AG09309 (cell line): ENCODE measurements around the gene BBX.
A peak's percentile ranks its signal among the peaks of the same experiment; 100 is the strongest.

Experiments used
- DNase-seq: peaks from one replicate; pipeline ENCODE4 v3.0.0-alpha.2; 2010; ENCODE audit warnings: low read depth
- H3K4me3 ChIP-seq: 2 replicates; pipeline ENCODE4 v1.5.1; 2011; ENCODE audit warnings: mild to moderate bottlenecking, low read depth, low read length, moderate library complexity; ENCODE audit not compliant: control insufficient read depth
- TF ChIP-seq, protein P1 (sequence below): IDR thresholded peaks from 2 replicates; pipeline ENCODE4 v1.5.1; 2011; ENCODE audit warnings: mild to moderate bottlenecking, low read depth, low read length, inconsistent platforms; ENCODE audit not compliant: insufficient read depth, control insufficient read depth; ENCODE audit errors: missing control alignments

The BBX gene

GRCh38 chr3:107627962-107628542, 105.3 kb downstream of the BBX start:
- TF ChIP-seq, protein P1, sequence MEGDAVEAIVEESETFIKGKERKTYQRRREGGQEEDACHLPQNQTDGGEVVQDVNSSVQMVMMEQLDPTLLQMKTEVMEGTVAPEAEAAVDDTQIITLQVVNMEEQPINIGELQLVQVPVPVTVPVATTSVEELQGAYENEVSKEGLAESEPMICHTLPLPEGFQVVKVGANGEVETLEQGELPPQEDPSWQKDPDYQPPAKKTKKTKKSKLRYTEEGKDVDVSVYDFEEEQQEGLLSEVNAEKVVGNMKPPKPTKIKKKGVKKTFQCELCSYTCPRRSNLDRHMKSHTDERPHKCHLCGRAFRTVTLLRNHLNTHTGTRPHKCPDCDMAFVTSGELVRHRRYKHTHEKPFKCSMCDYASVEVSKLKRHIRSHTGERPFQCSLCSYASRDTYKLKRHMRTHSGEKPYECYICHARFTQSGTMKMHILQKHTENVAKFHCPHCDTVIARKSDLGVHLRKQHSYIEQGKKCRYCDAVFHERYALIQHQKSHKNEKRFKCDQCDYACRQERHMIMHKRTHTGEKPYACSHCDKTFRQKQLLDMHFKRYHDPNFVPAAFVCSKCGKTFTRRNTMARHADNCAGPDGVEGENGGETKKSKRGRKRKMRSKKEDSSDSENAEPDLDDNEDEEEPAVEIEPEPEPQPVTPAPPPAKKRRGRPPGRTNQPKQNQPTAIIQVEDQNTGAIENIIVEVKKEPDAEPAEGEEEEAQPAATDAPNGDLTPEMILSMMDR: no peak
- DNase-seq: no peak
- no peak overlapping the region for H3K4me3 ChIP-seq

GRCh38 chr3:107629566-107629965, 106.8 kb downstream of the BBX start:
- TF ChIP-seq, protein P1: no peak
- DNase-seq: peak; percentile 17
- H3K4me3 ChIP-seq: no peak overlapping the region

DNA sequence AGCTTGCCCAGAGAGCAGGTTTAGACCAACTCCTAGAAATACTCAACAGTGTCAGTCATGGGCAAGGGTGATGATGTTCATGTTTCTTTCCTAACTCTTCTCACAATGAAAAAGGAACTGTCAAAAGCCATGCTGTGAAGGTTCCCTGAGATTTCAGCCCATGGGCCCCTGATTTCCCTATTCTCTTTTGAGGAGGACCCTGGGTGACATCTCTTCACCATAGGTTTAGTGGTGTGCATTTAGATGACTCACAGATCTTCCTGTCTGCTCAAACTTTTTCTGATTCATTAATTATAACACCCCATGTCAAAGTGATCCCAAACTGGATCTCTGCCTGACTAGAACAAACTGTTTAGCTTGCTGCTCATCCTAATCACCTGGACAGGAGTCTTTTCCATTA, 108.0 kb downstream of the BBX start:
- TF ChIP-seq, protein P1: no peak
- H3K4me3 ChIP-seq: no peak overlapping the region
- DNase-seq: no peak

DNA sequence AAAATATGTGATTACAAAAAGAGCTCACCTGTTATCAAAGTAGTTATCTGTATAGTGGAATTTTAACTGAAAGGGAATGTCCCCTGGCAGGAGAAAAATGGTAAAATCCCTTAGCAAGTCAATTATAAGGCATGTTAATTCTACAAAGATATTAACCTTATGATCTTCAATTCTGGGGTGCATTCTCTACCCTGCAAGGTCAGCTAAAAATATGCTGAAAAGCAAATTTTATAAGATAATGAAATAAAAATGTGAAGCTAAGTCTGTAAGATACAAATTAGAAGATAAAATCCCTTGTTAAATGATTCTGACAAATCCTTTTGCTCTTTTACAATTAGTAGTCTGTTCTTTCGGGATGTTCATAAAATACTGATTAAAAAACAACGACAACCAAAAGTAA, 109.8 kb downstream of the BBX start:
- no peak overlapping the region for H3K4me3 ChIP-seq
- TF ChIP-seq, protein P1: no peak
- no peak for DNase-seq

- H3K4me3 ChIP-seq: no peak overlapping the region
- no peak for DNase-seq
- TF ChIP-seq, protein P1: no peak
Observed at GRCh38 chr3:107633327-107634098, 110.8 kb downstream of the BBX start.

- DNase-seq: no peak
- H3K4me3 ChIP-seq: no peak overlapping the region
- TF ChIP-seq, protein P1: no peak
Observed at GRCh38 chr3:107634099-107634489, 111.3 kb downstream of the BBX start.
